Measurements from ENCODE around the gene SPRY4. TPM values are rescaled to one million over a fixed set of nuclear protein-coding genes. Genes with fewer than 3 reads are reported as not detected.
"Not testable (repeated sequence)": the region's sequence is repeated elsewhere in the genome, so short reads cannot be mapped to it uniquely, and the experiment has no call there.

SPRY4 gene
- polyA plus RNA-seq, 1 donor: 41.7 TPM

DNA sequence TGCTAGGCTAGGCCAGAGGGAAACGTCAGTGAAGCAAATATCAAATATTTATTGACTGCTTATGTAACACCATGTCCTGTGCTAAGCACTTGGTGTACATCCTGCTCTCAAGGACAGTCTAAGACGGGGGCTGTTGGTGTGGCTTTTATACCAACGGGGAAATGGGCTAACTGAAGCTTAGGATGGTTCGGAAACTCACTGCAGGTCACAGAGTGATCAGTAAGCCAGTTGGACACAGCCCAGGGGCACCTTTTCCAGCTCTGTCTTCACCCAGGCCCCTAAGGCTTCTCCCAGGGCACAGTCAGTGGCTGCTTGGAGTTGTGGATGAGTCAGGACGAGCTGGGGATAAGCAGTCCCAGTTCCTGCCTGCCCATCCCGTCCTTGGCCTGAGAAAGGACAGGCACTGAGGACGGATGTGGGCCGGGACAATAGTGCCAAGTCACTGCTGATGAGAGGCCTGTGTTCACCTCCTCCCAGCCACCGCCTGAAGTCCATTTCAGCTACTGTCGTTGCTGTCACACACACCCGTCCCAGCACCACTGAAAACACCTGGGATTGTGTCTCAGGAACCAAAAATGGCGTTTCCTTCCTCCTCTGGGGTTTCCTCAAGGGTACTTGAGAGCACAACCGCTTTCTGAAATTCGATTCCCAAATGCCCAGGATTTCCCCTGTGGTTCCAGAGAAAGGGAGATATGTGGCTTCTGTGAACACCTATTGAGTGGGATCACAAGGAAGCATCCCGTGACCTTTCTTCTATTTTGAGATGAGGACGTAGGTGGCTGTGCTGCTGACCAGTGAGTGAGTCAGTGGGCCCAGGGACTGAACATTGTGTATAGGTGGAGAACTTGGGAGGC is 17.5 kb upstream of the SPRY4 start:
- no peak overlapping the region for H3K4me3 ChIP-seq (ENCODE audit: low read length)
- no CpG with 5 or more reads among the region's 16 CpGs for WGBS (ENCODE audit: insufficient coverage, low lambda C conversion rate)
- H3K36me3 ChIP-seq (ENCODE audit: control insufficient read depth, insufficient read depth, low read length): no peaks in the 10 kb centered on the region
- H3K9me3 ChIP-seq (ENCODE audit: control insufficient read depth, low read depth, low read length): peaks cover 11% of the 10 kb centered on the region
- no peak for DNase-seq
- H3K27ac ChIP-seq (ENCODE audit: low read length): no peak overlapping the region
- no peaks in the 10 kb centered on the region for H3K4me1 ChIP-seq (ENCODE audit: control insufficient read depth, insufficient read depth, low read length)
- H3K27me3 ChIP-seq (ENCODE audit: control insufficient read depth, insufficient read depth, low read length): no peaks in the 10 kb centered on the region

DNA sequence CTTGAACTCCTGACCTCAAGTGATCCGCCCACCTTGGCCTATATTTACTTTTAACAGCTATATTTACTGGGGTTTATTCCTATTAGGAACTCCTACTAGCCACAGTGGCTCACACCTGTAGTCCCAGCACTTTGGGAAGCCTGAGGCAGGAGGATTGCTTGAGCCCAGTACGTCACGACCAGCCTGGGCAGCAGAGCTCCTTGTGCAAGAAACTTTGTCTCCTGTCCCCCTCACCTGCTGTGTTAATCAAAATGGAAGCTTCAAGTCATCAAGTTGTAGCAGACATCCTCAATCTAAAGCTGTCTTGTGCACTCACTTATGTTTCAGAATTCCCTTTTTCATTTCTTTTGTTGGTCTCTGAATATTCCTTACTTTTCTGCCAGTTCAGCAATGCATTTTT is 15.0 kb upstream of the SPRY4 start:
- H3K27ac ChIP-seq (ENCODE audit: low read length): no peak overlapping the region
- no CpG with 5 or more reads among the region's 3 CpGs for WGBS (ENCODE audit: insufficient coverage, low lambda C conversion rate)
- DNase-seq: no peak
- peaks cover 4% of the 10 kb centered on the region for H3K9me3 ChIP-seq (ENCODE audit: control insufficient read depth, low read depth, low read length)
- no peak overlapping the region for H3K4me3 ChIP-seq (ENCODE audit: low read length)
- H3K27me3 ChIP-seq (ENCODE audit: control insufficient read depth, insufficient read depth, low read length): no peaks in the 10 kb centered on the region
- H3K4me1 ChIP-seq (ENCODE audit: control insufficient read depth, insufficient read depth, low read length): no peaks in the 10 kb centered on the region
- no peaks in the 10 kb centered on the region for H3K36me3 ChIP-seq (ENCODE audit: control insufficient read depth, insufficient read depth, low read length)

DNA sequence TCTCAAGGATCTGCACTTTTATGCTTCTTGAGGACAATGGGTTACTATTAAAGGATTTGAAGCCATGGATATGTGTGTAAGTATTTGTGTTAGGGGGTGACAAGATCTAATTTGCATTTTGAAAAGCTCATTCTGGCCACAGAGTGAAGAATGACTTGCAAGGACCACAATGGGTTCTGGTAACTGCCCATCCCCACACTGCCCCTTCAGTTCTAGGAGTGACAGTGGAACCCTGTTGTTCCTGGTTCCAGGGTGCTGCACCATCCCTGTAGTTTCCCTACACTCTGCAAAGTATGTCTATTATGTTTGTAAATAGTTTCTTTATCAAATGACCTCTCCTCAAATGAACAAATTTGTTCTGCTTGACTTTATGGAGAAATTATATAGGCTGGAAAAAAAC is 9.7 kb upstream of the SPRY4 start:
- Histone ChIP-seq H3K9me3 (ENCODE audit: control insufficient read depth, low read depth, low read length) (no peaks in the 10 kb centered on the region), H3K27ac (ENCODE audit: low read length) (no peak overlapping the region), H3K4me3 (ENCODE audit: low read length) (no peak overlapping the region), H3K36me3 (ENCODE audit: control insufficient read depth, insufficient read depth, low read length) (no peaks in the 10 kb centered on the region), H3K4me1 (ENCODE audit: control insufficient read depth, insufficient read depth, low read length) (no peaks in the 10 kb centered on the region), H3K27me3 (ENCODE audit: control insufficient read depth, insufficient read depth, low read length) (no peaks in the 10 kb centered on the region)
- DNase-seq: no peak

DNA sequence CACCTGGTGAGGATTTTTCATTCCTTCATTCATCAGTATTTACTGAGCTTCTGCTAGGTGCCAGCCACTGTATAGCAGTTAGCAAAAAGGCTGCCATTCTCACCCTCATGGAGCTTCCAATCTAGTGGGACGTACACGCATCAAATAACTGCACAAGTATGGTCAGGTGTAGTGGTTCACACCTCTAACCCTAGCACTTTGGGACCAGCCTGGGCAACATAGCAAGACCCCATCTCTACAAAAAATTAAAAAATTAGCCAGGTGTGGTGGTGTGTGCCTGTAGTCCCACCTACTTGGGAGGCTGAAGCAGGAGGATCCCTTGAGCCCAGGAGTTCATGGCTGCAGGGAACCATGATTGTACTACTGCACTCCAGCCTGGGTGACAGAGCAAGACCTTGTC is 8.9 kb upstream of the SPRY4 start:
- not testable (repeated sequence) for H3K4me1 ChIP-seq (ENCODE audit: control insufficient read depth, insufficient read depth, low read length)

DNA sequence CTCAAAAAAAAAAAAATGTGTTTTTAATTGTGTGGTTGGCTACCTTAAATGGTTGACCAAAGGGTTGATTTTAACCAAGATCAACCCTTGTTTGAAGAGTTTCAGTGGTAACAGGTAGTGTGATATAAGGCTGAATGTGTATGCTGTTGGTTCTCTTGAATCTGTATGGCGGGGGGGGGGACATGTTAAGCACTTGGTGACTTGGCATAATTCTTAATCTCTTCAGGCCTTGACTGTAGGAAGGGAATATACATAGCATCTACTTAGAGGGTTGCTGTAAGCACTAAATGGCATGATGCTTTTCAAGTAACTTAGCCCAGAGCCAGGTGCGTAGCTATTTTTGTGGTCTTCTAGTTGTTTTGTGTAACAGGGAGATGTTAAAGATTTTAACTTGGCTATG is 5.6 kb upstream of the SPRY4 start:
- WGBS (ENCODE audit: insufficient coverage, low lambda C conversion rate): no CpG with 5 or more reads among the region's 2 CpGs
- no peaks in the 10 kb centered on the region for H3K9me3 ChIP-seq (ENCODE audit: control insufficient read depth, low read depth, low read length)
- H3K4me3 ChIP-seq (ENCODE audit: low read length): no peak overlapping the region
- H3K27ac ChIP-seq (ENCODE audit: low read length): no peak overlapping the region
- H3K27me3 ChIP-seq (ENCODE audit: control insufficient read depth, insufficient read depth, low read length): no peaks in the 10 kb centered on the region
- no peak for DNase-seq
- no peaks in the 10 kb centered on the region for H3K36me3 ChIP-seq (ENCODE audit: control insufficient read depth, insufficient read depth, low read length)
- peaks cover 4% of the 10 kb centered on the region for H3K4me1 ChIP-seq (ENCODE audit: control insufficient read depth, insufficient read depth, low read length)

More for the DNA sequence above, 8.9 kb upstream of the SPRY4 start:
- not testable (repeated sequence) for H3K36me3 ChIP-seq (ENCODE audit: control insufficient read depth, insufficient read depth, low read length); H3K27me3 ChIP-seq (ENCODE audit: control insufficient read depth, insufficient read depth, low read length); DNase-seq; H3K27ac ChIP-seq (ENCODE audit: low read length); H3K9me3 ChIP-seq (ENCODE audit: control insufficient read depth, low read depth, low read length); H3K4me3 ChIP-seq (ENCODE audit: low read length)
- WGBS (ENCODE audit: insufficient coverage, low lambda C conversion rate): no CpG with 5 or more reads among the region's 2 CpGs

DNA sequence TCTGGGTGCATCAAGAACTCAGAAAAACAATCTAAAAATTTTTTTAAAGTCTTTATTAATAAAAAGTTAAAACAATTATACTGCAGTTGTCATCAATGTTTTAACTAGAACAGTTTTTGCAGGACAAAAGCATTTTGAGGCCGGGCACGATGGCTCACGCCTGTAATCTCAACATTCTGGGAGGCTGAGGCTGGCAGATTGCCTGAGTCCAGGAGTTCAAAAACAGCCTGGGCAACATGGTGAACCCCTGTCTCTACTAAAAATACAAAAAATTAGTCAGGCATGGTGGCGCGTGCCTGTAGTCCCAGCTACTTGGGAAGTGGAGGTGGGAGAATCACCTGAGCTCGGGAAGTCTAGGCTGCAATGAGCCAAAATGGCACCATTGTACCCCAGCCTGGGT is 5.2 kb upstream of the SPRY4 start:
- Histone ChIP-seq H3K27ac (ENCODE audit: low read length) (no peak overlapping the region), H3K4me1 (ENCODE audit: control insufficient read depth, insufficient read depth, low read length) (peaks cover 4% of the 10 kb centered on the region), H3K36me3 (ENCODE audit: control insufficient read depth, insufficient read depth, low read length) (no peaks in the 10 kb centered on the region), H3K9me3 (ENCODE audit: control insufficient read depth, low read depth, low read length) (no peaks in the 10 kb centered on the region), H3K4me3 (ENCODE audit: low read length) (no peak overlapping the region), H3K27me3 (ENCODE audit: control insufficient read depth, insufficient read depth, low read length) (no peaks in the 10 kb centered on the region)
- no peak for DNase-seq
- no CpG with 5 or more reads among the region's 6 CpGs for WGBS (ENCODE audit: insufficient coverage, low lambda C conversion rate)

DNA sequence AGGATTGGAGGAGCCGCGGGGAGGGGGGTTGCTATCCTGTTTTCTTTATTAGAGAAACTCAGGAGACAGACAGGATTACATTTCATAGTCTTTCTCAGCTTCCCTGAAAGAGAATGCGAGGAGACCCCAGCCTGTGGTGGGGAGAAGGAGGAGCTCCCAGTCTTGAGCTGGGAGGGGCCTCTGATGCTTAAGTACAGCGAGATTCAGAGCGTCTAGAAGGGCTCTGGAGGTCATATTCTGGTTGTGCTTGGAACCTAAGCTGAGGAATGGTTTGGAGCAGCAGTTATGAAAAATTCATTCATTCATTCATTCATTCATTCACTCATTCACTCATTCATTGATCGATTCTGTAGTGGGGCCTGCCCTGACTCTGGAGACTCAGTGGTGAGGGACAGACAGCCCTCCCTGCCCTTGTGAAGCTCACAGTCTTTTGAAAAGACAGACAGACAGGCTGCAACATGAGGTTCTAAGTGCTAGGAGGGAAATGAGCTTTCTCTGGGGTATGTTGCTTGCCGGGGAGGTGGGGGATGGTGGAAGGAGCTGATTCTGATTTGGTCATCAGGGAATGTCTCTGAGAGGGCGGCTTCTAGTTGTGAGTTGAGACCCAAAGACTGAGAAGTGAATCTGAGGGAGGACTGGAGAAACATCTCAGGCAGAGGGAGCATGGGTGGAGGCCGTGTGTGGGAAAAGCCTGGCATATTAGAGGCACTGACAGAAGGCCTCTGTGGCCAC is 2.5 kb upstream of the SPRY4 start:
- peaks cover 9% of the 10 kb centered on the region for H3K4me1 ChIP-seq (ENCODE audit: control insufficient read depth, insufficient read depth, low read length)
- H3K36me3 ChIP-seq (ENCODE audit: control insufficient read depth, insufficient read depth, low read length): no peaks in the 10 kb centered on the region
- WGBS (ENCODE audit: insufficient coverage, low lambda C conversion rate): no CpG with 5 or more reads among the region's 9 CpGs
- peak overlapping the region; percentile 82 for H3K27ac ChIP-seq (ENCODE audit: low read length)
- no peaks in the 10 kb centered on the region for H3K9me3 ChIP-seq (ENCODE audit: control insufficient read depth, low read depth, low read length)
- H3K4me3 ChIP-seq (ENCODE audit: low read length): no peak overlapping the region
- no peak for DNase-seq
- no peaks in the 10 kb centered on the region for H3K27me3 ChIP-seq (ENCODE audit: control insufficient read depth, insufficient read depth, low read length)

DNA sequence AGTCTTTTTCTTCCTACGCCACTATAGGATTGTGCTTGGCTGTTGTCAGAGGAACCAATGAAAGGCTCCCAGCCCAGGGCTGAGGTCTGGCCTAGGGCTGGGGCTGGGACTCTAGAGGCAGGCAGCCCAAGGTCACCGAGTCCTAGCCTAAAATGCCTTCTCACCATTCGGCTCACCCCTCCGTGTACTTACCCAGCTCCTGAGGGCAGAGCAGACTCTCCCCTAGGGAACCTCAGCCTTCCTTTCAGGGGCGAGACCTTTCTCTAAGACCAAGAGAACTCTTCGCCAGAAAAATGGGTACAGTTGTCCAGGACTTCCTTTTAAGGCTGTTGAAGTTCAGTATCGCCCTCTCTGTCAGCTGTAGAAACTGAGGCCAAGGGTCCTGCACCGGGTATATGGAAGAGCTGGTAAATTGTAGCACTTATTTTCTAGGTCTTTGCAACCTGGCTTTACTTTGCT is 1.7 kb upstream of the SPRY4 start:
- peaks cover 16% of the 10 kb centered on the region for H3K4me1 ChIP-seq (ENCODE audit: control insufficient read depth, insufficient read depth, low read length)
- no peaks in the 10 kb centered on the region for H3K9me3 ChIP-seq (ENCODE audit: control insufficient read depth, low read depth, low read length)
- H3K27ac ChIP-seq (ENCODE audit: low read length): peak overlapping the region; percentile 82
- no peaks in the 10 kb centered on the region for H3K27me3 ChIP-seq (ENCODE audit: control insufficient read depth, insufficient read depth, low read length)
- no peak for DNase-seq
- no peaks in the 10 kb centered on the region for H3K36me3 ChIP-seq (ENCODE audit: control insufficient read depth, insufficient read depth, low read length)
- peak overlapping the region; percentile 93 for H3K4me3 ChIP-seq (ENCODE audit: low read length)
- no CpG with 5 or more reads among the region's 8 CpGs for WGBS (ENCODE audit: insufficient coverage, low lambda C conversion rate)

DNA sequence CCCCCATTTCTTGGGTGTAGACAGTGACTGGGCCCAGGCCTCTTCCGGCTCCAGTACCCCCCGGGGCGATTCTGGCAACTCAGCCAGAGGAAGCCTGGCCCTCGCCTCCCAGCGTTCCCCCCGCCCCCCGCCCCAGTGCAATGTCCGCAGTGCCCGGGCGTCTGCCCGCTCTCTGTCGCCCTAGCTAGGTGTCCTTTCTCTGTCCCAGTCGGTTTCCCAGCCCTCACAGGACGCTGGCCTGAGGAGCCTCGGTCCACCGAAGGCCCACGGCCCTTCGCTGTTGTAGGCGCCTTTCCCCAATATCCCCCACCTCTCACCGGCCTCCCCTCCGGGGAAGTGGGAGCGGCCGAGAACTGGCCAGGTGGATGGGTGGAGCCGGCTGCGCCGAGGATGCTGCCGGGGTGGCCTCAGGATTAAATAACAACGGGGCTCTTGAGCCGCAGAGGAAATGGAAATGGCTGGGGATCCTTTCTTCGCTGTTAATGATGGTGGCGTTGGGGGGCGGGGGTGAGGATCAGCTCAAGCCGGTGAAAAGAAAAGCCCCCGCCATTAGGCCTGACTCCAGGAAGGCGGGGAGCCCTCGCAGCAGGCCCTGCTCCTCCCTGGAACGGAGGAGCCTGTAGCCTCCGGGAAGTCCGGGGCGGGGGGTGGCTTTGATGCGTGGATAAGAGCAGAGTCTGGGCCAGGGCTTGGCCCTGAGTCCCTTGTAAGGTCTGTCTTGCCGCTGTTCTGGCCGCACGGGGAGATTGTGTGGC is 1.1 kb upstream of the SPRY4 start:
- peak; percentile 42 to 77 for DNase-seq
- Histone ChIP-seq H3K4me3 (ENCODE audit: low read length) (peak overlapping the region; percentile 93), H3K27me3 (ENCODE audit: control insufficient read depth, insufficient read depth, low read length) (no peaks in the 10 kb centered on the region), H3K36me3 (ENCODE audit: control insufficient read depth, insufficient read depth, low read length) (no peaks in the 10 kb centered on the region), H3K27ac (ENCODE audit: low read length) (peak overlapping the region; percentile 82), H3K4me1 (ENCODE audit: control insufficient read depth, insufficient read depth, low read length) (peaks cover 22% of the 10 kb centered on the region), H3K9me3 (ENCODE audit: control insufficient read depth, low read depth, low read length) (no peaks in the 10 kb centered on the region)
- WGBS (ENCODE audit: insufficient coverage, low lambda C conversion rate): no CpG with 5 or more reads among the region's 44 CpGs

DNA sequence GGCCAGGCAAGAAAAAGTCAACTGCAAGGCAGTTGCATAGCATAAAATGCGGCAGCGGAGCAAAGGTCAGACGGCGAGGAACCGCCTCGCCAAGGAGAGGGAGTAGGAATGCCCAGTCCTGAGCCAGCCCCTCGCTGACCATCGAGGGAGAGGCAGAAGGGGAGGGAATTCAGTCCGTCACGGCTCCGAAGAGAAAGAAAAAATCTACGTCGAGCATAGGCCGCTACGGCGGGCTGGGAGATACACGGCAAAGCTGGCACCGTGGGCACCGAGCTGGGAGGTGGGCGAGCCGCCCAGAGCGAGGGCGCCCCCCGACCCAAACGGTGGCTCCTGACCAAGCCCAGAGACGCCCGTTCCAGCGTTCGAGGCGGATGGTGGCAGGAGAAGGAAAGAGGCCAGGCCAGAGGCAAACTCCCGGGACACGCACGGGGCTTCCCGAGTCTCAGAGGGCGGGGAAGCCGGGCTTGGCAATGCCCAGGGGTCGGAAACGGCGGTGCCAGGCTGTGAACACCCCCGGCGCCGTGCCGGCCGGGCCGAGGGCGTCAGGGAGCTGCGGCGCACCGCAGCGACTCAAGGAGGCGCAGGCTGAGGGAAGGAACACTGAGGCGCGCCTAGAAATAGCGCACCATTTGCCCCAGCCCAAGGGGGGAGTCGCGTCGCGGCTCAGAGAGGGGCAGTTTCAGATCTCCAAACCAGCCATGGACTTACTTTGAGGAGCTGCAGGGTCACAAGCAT is 518 bp downstream of the SPRY4 start:
- Histone ChIP-seq H3K27ac (ENCODE audit: low read length) (peak overlapping the region; percentile 93), H3K27me3 (ENCODE audit: control insufficient read depth, insufficient read depth, low read length) (no peaks in the 10 kb centered on the region), H3K4me3 (ENCODE audit: low read length) (peak overlapping the region; percentile 93), H3K9me3 (ENCODE audit: control insufficient read depth, low read depth, low read length) (no peaks in the 10 kb centered on the region), H3K36me3 (ENCODE audit: control insufficient read depth, insufficient read depth, low read length) (no peaks in the 10 kb centered on the region), H3K4me1 (ENCODE audit: control insufficient read depth, insufficient read depth, low read length) (peaks cover 37% of the 10 kb centered on the region)
- WGBS (ENCODE audit: insufficient coverage, low lambda C conversion rate): no CpG with 5 or more reads among the region's 58 CpGs
- peak; percentile 69 to 83 for DNase-seq

All from large intestine (tissue), 3 donors.